ENCODE results near the gene OR52N2. TPM values are rescaled to one million over a fixed set of nuclear protein-coding genes. Genes with fewer than 3 reads are reported as not detected.

OR52N2 gene
- total RNA-seq, 2 experiments from 2014 or later: not detected

DNA sequence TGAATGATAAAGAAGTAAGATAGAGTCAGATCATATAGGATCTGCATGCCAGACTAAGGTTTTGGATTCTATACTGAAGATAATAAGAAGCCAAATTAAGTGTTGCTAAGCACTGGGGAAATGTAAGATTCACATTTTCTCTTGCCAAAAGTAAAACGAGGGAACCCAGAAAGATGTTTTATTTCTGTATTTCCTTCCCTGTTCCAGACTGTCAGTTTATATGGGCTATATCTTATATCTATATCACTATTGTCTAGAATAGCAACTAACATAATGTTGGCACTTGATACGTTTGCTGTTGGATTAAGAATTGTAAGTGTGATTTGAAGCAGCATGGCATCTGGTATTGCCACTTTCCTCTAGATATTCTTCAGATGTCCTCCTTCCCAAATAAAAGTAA, 24.7 kb downstream of the OR52N2 start:
- intact Hi-C loops (cut with micrococcal nuclease; ENCODE audit: unreplicated experiment): no loop called here
- CTCF ChIA-PET (ENCODE audit: unreplicated experiment): no interaction called here
- BruUV-seq (replicated peaks): no TSS peak

DNA sequence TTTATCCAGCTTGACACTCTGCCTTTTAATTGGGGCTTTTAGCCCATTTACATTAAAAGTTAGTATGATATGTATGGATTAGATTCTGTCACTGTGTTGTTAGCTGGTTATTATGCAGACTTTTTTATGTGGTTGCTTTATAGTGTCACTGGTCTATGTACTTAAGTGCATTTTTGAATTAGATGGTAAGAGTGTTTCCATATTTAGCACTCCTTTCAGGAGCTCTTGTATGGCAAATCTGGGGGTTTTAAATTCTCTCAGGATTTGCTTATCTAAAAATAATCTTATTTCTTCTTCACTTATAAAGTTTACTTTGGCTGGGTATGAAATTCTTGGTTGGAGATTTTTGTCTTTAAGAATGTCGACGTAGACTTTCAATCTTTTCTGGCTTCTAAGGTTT, 29.0 kb downstream of the OR52N2 start:
- H4K20me1 ChIP-seq (ENCODE audit: insufficient read depth, low read length): no peaks in the 10 kb centered on the region
- ChIA-PET CTCF (ENCODE audit: unreplicated experiment) (no interaction called here), POLR2A (no interaction called here)
- no peak overlapping the region for H2AFZ ChIP-seq (ENCODE audit: low read length)
- no peaks in the 10 kb centered on the region for H3K36me3 ChIP-seq (ENCODE audit: insufficient read depth, low read length)
- no peak for TF ChIP-seq EZH2phosphoT487 (IDR thresholded peaks at IDR 0.05; ENCODE audit: borderline replicate concordance, low read depth, low read length)
- TF ChIP-seq, protein P1, sequence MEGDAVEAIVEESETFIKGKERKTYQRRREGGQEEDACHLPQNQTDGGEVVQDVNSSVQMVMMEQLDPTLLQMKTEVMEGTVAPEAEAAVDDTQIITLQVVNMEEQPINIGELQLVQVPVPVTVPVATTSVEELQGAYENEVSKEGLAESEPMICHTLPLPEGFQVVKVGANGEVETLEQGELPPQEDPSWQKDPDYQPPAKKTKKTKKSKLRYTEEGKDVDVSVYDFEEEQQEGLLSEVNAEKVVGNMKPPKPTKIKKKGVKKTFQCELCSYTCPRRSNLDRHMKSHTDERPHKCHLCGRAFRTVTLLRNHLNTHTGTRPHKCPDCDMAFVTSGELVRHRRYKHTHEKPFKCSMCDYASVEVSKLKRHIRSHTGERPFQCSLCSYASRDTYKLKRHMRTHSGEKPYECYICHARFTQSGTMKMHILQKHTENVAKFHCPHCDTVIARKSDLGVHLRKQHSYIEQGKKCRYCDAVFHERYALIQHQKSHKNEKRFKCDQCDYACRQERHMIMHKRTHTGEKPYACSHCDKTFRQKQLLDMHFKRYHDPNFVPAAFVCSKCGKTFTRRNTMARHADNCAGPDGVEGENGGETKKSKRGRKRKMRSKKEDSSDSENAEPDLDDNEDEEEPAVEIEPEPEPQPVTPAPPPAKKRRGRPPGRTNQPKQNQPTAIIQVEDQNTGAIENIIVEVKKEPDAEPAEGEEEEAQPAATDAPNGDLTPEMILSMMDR (conservative IDR thresholded peaks at IDR 0.05; ENCODE audit: low read length): no peak
- intact Hi-C loops (cut with micrococcal nuclease; ENCODE audit: unreplicated experiment): no loop called here
- no peaks in the 10 kb centered on the region for H3K4me1 ChIP-seq (ENCODE audit: insufficient read depth, low read length, poor library complexity, severe bottlenecking)
- no TSS peak for BruUV-seq (replicated peaks)
- no peak overlapping the region for H3K27ac ChIP-seq (ENCODE audit: low read depth, low read length, poor library complexity, severe bottlenecking)
- H3K9me2 ChIP-seq (ENCODE audit: insufficient read depth, low read length): no peaks in the 10 kb centered on the region
- no peak overlapping the region for H3K4me2 ChIP-seq (ENCODE audit: low read length)
- DNase-seq (ENCODE audit: low spot score): no peak
- H3K79me2 ChIP-seq (ENCODE audit: insufficient read depth, low read depth, low read length): no peaks in the 10 kb centered on the region
- H3K4me3 ChIP-seq (ENCODE audit: low read depth, low read length, poor library complexity, severe bottlenecking): no peak overlapping the region
- H3K9me3 ChIP-seq (ENCODE audit: low read length): no peaks in the 10 kb centered on the region

More for the DNA sequence above, 24.7 kb downstream of the OR52N2 start:
- POLR2A ChIA-PET: interaction anchor here (0.7 kb wide), 1 partner anchor 744 kb away, joined by 3 read pairs; no protein-coding TSS in a partner anchor
- Histone ChIP-seq H3K27ac (ENCODE audit: low read depth, low read length, poor library complexity, severe bottlenecking) (no peak overlapping the region), H3K4me1 (ENCODE audit: insufficient read depth, low read length, poor library complexity, severe bottlenecking) (no peaks in the 10 kb centered on the region), H3K79me2 (ENCODE audit: insufficient read depth, low read depth, low read length) (no peaks in the 10 kb centered on the region), H2AFZ (ENCODE audit: low read length) (no peak overlapping the region), H3K9me2 (ENCODE audit: insufficient read depth, low read length) (no peaks in the 10 kb centered on the region), H3K4me3 (ENCODE audit: low read depth, low read length, poor library complexity, severe bottlenecking) (no peak overlapping the region), H4K20me1 (ENCODE audit: insufficient read depth, low read length) (no peaks in the 10 kb centered on the region), H3K4me2 (ENCODE audit: low read length) (no peak overlapping the region), H3K36me3 (ENCODE audit: insufficient read depth, low read length) (no peaks in the 10 kb centered on the region), H3K9me3 (ENCODE audit: low read length) (no peaks in the 10 kb centered on the region)
- DNase-seq (ENCODE audit: low spot score): no peak
- TF ChIP-seq, protein P1 (conservative IDR thresholded peaks at IDR 0.05; ENCODE audit: low read length): no peak
- no peak for TF ChIP-seq EZH2phosphoT487 (IDR thresholded peaks at IDR 0.05; ENCODE audit: borderline replicate concordance, low read depth, low read length)

DNA sequence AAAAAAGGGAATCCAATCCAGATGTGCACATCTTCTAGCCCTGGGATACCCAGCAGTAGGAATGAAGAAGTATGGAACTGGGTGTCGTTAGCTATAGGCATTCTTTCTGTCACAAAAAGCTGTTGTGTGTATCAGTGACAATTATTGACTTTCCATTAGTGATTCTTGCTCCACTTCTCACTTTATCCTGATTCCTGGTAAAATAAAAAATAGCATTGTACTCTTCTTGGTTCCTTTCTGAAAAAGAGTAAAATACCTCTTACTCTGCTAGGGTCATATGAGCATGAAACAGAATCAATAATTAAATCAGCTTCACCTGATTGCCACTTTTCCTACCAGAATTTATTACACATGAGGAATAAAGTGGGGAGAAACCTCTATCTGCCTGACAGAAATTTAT, 33.1 kb downstream of the OR52N2 start, which contains the start of gene OR52E6:
TSS of gene OR52E6 (minus strand) at position 101 of the 400 bp plus-strand sequence. CDS start at position 101, 0 bp downstream.
- Histone ChIP-seq H3K27ac (ENCODE audit: low read depth, low read length, poor library complexity, severe bottlenecking) (no peak within 1 kb of the TSS), H3K4me1 (ENCODE audit: insufficient read depth, low read length, poor library complexity, severe bottlenecking) (no peaks in the 10 kb centered on the region), H3K36me3 (ENCODE audit: insufficient read depth, low read length) (no peaks in the 10 kb centered on the region), H3K4me3 (ENCODE audit: low read depth, low read length, poor library complexity, severe bottlenecking) (no peak within 1 kb of the TSS), H2AFZ (ENCODE audit: low read length) (no peak within 1 kb of the TSS), H3K79me2 (ENCODE audit: insufficient read depth, low read depth, low read length) (no peaks in the 10 kb centered on the region), H4K20me1 (ENCODE audit: insufficient read depth, low read length) (no peaks in the 10 kb centered on the region), H3K4me2 (ENCODE audit: low read length) (no peak within 1 kb of the TSS), H3K9me2 (ENCODE audit: insufficient read depth, low read length) (no peaks in the 10 kb centered on the region), H3K9me3 (ENCODE audit: low read length) (no peaks in the 10 kb centered on the region)
- TF ChIP-seq, protein P1 (conservative IDR thresholded peaks at IDR 0.05; ENCODE audit: low read length): no peak
- no peak for TF ChIP-seq EZH2phosphoT487 (IDR thresholded peaks at IDR 0.05; ENCODE audit: borderline replicate concordance, low read depth, low read length)
- BruUV-seq (replicated peaks): no TSS peak
- ChIA-PET CTCF (ENCODE audit: unreplicated experiment) (no interaction called here), POLR2A (no interaction called here)
- DNase-seq (ENCODE audit: low spot score): no peak
- intact Hi-C loops (cut with micrococcal nuclease; ENCODE audit: unreplicated experiment): no loop called here

All from OCI-LY7 (cell line).